Upper lobe of right lung (tissue), 1 donor: ENCODE measurements around the gene UGT1A7. TPM values are rescaled to one million over a fixed set of nuclear protein-coding genes. Genes with fewer than 3 reads are reported as not detected.

ENCODE experiments used
- ATAC-seq: fragments of 200-7000 bp; cut with Tn5 transposase; one replicate; pipeline ENCODE4 v1.9.1; 2020; ENCODE audit warnings: mild to moderate bottlenecking, moderate library complexity
- DNase-seq: peaks from one replicate; pipeline ENCODE4 v3.0.0-alpha.2; 2020
- H3K27ac ChIP-seq: fragments of 200-600 bp; one replicate; pipeline ENCODE4 v1.8.0; 2022
- H3K27me3 ChIP-seq: fragments of 200-600 bp; one replicate; pipeline ENCODE4 v1.8.0; 2022; ENCODE audit warnings: mild to moderate bottlenecking
- H3K36me3 ChIP-seq: fragments of 200-600 bp; one replicate; pipeline ENCODE4 v1.8.0; 2022
- H3K4me1 ChIP-seq: fragments of 200-600 bp; one replicate; pipeline ENCODE4 v1.8.0; 2022
- H3K4me3 ChIP-seq: fragments of 200-600 bp; one replicate; pipeline ENCODE4 v1.8.0; 2022; ENCODE audit warnings: mild to moderate bottlenecking
- H3K9me3 ChIP-seq: fragments of 200-600 bp; one replicate; pipeline ENCODE4 v1.8.0; 2022
- CTCF ChIP-seq: fragments of 200-600 bp; IDR thresholded peaks from one replicate; pipeline ENCODE4 v1.8.0; 2022; ENCODE audit warnings: antibody characterized with exemption
- intact Hi-C: fragments of 100-400 bp; cut with DNase I; formaldehyde crosslinking; loops from one replicate; pipeline ENCODE4 v1.11.0; 2022
- total RNA-seq: library from RNA; stranded (reverse); fragmentation: NEBNext Ultra II Directional; extraction: Animal tissue kit (Norgen Biotek cat#: 25700); gene quantifications from one replicate; pipeline ENCODE4 v1.2.1, GENCODE V29; 2021
- donor health status: DM: no; HTN: yes; CAD: no; lungs with severe emphysema.

Gene UGT1A7
- total RNA-seq, 1 donor from 2014 or later = not detected

GRCh38 chr2:233803292-233803911, 121.7 kb downstream of the UGT1A7 start:
- no peaks in the 10 kb centered on the region for H3K36me3 ChIP-seq
- no peak overlapping the region for H3K4me3 ChIP-seq
- intact Hi-C loops = no loop called here
- H3K9me3 ChIP-seq = no peaks in the 10 kb centered on the region
- no peaks in the 10 kb centered on the region for H3K27me3 ChIP-seq
- ATAC-seq (no peak), DNase-seq (no peak)
- no peak overlapping the region for H3K27ac ChIP-seq
- no peak for TF ChIP-seq CTCF
- H3K4me1 ChIP-seq = no peaks in the 10 kb centered on the region

GRCh38 chr2:233803994-233804393, 122.3 kb downstream of the UGT1A7 start:
- no peak for DNase-seq
- ATAC-seq = no peak
- intact Hi-C loops = no loop called here
- Histone ChIP-seq H3K4me3 (no peak overlapping the region), H3K4me1 (no peaks in the 10 kb centered on the region), H3K36me3 (no peaks in the 10 kb centered on the region), H3K9me3 (no peaks in the 10 kb centered on the region), H3K27me3 (no peaks in the 10 kb centered on the region), H3K27ac (no peak overlapping the region)
- no peak for TF ChIP-seq CTCF

GRCh38 chr2:233807215-233807865, 125.6 kb downstream of the UGT1A7 start:
- intact Hi-C loops = no loop called here
- no peaks in the 10 kb centered on the region for H3K36me3 ChIP-seq
- ATAC-seq (no peak), DNase-seq (peak; percentile 31)
- no peak overlapping the region for H3K4me3 ChIP-seq
- H3K27ac ChIP-seq = no peak overlapping the region
- H3K9me3 ChIP-seq = no peaks in the 10 kb centered on the region
- H3K27me3 ChIP-seq = no peaks in the 10 kb centered on the region
- TF ChIP-seq CTCF = no peak
- no peaks in the 10 kb centered on the region for H3K4me1 ChIP-seq

GRCh38 chr2:233807966-233808935, 126.5 kb downstream of the UGT1A7 start:
- DNase-seq (peak; percentile 46), ATAC-seq (no peak)
- Histone ChIP-seq H3K27ac (no peak overlapping the region), H3K4me1 (no peaks in the 10 kb centered on the region), H3K9me3 (no peaks in the 10 kb centered on the region), H3K27me3 (no peaks in the 10 kb centered on the region), H3K36me3 (no peaks in the 10 kb centered on the region), H3K4me3 (no peak overlapping the region)
- intact Hi-C loops = no loop called here
- TF ChIP-seq CTCF = no peak

DNA sequence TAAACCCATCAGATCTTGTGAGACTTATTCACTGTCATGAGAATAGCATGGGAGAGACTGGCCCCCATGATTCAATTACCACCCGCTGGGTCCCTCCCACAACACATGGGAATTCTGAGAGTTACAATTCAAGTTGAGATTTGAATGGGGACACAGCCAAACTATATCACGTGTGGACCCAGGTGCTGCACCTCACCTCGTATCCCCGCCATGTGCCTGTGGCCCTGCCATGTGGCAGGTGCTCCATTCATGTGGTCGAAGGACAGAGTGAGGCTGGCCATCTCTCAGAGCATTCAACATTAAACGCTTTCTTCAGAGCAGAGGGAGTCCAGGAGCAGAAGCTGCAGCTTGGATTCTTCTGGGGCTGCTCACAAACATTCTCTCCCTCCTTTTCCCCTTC, 128.7 kb downstream of the UGT1A7 start:
- Histone ChIP-seq H3K27ac (no peak overlapping the region), H3K36me3 (no peaks in the 10 kb centered on the region), H3K4me3 (no peak overlapping the region), H3K27me3 (no peaks in the 10 kb centered on the region), H3K4me1 (no peaks in the 10 kb centered on the region), H3K9me3 (no peaks in the 10 kb centered on the region)
- no peak for ATAC-seq
- intact Hi-C loops = no loop called here
- DNase-seq = peak; percentile 16
- no peak for TF ChIP-seq CTCF
